Superior temporal gyrus (tissue), 1 donor: ENCODE measurements around the gene TCAIM.

ENCODE experiments used
- DNase-seq: peaks from one replicate; pipeline ENCODE4 v3.0.0-alpha.2; 2016; ENCODE audit errors: extremely low spot score

TCAIM gene

DNA sequence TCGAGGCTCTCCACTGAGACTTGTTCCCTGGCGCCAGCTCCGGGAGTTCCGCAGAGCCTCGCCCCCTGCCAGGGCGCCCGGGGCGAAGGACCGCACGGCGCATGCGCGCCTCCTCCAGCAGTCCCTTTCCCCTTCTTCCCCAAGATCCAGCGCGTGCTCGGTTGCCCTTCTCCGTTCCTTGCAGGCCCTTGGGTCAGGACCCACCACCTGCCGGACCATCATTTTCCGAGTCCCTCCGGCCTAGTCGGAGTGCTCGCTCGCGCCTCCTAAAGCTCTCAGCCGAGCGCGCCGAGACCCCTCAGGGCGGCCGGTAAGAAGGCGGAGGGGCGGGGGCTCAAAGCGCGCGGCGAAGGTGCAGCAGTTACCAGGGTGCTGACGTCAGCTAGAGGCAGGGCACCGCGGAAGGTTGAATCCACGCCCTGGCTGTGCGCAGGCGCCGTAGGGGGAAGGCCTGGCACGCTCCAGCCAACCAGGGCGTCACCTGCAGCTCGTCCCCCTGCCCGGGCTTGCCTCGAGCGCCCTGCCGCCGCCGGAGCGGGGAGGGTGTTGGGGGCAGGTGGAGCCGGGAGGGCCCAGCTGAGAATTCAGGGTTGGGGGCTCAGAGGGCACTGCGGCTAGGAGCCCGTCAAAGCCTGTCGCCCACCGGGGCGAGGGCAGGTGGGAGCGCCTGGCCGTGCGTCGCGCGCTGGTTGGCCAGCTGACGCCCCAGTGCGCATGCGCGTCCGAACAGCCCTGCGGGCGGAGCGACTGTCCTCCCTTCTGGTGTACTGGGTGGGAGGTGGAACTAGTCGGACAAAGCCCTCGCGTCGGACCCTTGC lies at the start of gene TCAIM:
Gene TCAIM (plus strand): TSS at position 757 of the 818 bp plus-strand sequence. CDS start 16,017 bp downstream, outside the sequence.
- DNase-seq = peak; percentile 92

GRCh38 chr3:44289882-44290462 lies 48.6 kb upstream of the TCAIM start:
- no peak for DNase-seq

GRCh38 chr3:44292276-44292675 lies 46.3 kb upstream of the TCAIM start:
- DNase-seq = no peak

GRCh38 chr3:44292947-44293346 lies 45.6 kb upstream of the TCAIM start:
- no peak for DNase-seq

- DNase-seq = no peak
Measured at GRCh38 chr3:44297255-44297654, 41.3 kb upstream of the TCAIM start.

DNA sequence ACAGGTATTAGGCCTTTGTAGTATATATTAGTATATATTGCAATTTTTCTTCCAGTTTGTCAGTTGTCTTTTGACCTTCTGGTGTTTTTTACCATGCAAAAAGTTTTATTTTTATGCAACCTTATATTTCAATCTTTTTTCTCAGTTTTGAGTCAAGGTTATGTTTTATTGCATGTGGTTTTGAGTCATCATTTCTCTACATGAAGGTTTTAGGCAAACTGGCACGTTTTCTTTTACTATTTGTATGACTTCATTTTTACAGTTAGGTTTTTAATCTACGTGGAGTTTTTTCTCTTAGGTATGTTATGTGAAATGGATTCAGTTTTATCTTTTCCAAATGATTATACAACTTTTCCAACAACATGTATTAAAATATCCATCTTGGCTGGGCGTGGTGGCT lies 36.8 kb upstream of the TCAIM start:
- DNase-seq = no peak

DNA sequence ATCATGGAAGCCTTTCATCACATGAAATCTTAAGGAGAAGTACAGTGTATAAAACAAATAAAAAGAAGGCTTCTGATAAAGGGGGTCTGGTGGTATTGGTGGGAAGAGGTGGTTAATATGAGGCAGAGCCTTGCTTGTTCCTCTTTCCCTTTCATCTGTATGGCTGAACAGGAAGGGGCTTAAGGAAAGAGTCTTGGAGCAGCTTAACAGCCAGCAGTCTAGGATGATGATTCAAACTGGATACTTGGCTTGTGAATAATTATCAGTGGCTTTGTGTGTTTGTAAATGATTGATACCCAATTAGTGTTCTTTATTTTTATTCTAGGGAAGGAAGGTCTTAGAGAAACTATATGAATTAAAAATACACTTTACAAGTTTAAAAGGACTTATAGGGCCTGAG lies 29.1 kb upstream of the TCAIM start:
- DNase-seq = no peak

GRCh38 chr3:44318891-44319311 lies 19.7 kb upstream of the TCAIM start:
- DNase-seq = no peak

DNA sequence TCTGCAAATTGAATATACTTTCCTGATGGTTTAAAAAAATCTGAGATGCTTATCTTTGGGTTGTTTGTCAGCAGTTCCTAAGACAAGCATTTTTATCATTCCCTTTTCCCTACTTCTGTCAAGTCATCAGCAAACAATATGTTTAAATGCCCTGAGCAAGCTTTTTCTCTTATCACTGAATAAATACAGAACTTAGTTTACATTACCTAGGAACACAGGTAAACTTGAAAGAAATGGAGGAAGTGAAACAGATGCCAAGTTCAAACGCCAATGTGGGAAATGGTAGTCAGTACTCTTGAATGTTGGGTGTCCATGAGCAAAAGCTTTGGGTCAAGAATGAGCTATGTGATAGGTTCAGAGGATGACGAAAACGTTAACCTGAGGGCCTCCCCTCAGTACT lies 17.2 kb upstream of the TCAIM start:
- no peak for DNase-seq

DNA sequence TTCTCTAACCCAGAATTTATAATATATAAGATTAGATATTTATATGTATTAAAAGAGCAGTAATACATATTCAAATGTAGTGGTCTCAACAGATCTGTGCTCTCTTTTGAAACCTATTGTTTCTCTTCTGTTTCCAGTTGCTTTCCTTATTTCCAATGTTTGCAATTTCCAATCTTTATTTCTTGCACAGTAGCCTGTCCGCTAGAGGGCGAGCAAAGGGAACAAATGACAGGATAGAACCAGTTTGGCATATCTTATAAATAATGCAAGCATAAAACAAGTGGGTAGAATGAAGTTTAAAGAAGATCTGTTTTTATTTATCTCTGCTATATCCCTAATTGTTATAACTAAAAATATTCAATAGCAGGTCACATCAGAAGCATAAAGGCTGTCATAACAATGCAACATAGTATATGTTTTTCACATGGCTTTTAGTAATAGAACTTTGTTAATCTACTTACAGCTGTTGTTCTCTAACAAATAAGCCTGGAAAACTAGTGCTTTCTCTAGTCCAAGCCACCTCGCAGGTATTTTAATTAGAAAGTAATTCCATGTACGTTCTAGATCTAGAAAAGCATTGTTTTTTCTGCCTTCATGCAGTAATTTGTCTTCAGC lies 15.1 kb upstream of the TCAIM start:
- peak; percentile 87 for DNase-seq

GRCh38 chr3:44324584-44324983 lies 14.0 kb upstream of the TCAIM start:
- no peak for DNase-seq

DNA sequence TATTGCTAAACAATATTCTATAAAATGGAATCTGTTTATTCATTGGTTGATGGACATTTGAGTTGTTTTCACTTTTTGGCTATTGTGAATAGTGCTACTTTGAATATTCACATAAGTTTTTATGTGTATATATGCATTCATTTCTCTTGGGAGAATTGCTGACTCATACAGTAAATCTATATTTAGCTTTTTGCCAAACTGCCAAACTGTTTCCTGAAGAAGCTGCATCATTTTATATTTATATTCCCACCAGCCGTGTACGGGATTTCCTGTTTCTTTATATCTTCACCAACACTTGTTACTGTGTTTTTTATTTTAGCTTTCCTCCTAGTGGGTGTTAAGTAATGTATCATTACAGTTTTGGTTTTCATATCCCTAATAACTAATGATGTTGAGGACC lies 12.5 kb upstream of the TCAIM start:
- DNase-seq = no peak

DNA sequence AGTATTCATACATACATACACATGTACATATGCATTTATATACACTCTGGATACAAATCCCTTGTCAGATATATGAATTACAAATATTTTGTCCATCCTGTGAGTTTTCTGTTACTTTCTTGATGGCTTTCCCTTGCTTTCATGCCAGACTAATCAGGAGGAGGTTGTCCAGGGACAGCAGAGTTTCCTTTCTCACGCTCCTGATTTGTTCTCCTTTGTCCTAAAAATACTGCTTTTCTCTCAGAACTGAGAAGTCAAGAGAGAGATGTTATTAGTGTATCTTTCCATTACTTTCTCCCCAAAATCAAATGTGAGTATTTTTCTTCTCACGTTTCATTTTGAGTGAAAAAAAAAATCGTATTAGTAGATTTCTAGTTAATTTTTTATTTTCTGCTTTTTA lies 12.1 kb upstream of the TCAIM start:
- DNase-seq = no peak

- DNase-seq = no peak
Measured at GRCh38 chr3:44329946-44330345, 8.6 kb upstream of the TCAIM start.

- no peak for DNase-seq
Measured at GRCh38 chr3:44330444-44330843, 8.1 kb upstream of the TCAIM start.

DNA sequence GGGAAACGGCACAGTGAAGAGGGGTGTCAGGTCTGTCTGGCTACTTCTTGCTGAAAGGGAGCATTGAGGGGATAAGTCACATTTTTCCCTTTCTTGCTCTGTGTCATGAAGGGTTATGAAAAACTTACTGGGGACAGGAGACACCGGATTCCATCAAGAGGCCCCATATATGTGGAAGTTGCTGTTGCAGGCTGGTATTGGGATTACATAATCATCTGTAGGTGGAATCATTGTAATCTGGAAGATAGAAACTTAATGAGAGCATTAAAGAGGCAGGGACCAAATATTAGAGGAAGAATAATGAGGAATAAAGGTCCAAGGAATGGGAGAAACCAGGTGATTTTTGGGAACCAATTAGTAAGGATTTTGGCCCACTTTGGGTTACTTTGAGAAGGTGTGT lies 4.2 kb upstream of the TCAIM start:
- DNase-seq = no peak

- no peak for DNase-seq
Measured at GRCh38 chr3:44337248-44337785, 1.2 kb upstream of the TCAIM start.

- no peak for DNase-seq
Measured at GRCh38 chr3:44338828-44339127, 212 bp downstream of the TCAIM start.

DNA sequence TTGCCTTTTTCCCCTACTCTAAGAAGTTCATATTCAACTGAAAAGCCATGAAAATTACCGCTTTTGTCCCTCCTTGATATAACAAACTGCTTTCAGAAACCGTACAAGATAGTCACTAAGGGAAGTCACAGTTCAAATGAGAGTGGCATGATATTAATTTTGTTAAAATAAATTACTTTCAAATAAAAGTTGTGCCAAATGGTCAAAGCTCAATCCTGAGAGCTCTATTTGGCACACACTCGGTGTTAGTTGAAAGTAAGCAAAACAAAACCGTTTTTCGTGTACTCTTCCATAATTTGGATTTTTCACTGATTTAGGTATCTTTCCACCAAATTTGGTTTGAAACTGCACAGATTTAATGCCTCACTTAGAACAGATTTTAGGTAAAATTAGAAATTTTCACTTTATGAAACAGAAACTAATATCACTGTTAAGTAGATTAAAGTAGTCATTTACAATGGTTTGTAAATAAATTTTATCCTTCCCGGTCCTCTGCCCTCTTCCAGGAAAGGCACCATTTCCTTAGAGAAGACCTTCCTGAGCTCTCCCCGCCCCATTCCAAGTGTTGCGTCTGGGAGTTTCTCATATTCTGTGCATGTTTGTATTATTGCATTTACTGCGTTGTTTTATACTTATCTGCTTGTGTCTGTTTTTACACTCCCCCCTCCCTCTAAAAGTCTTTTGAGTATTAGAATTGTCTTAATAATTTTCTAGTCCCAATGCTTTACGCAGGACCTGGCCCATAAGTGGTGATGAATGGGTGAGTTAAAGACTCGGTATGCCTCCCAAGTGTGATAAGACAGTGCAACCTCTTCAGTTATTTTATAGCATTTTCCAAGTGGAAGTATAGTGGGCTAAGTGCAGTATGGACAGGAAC lies 853 bp downstream of the TCAIM start:
- DNase-seq = peak; percentile 18

GRCh38 chr3:44340058-44340395 lies 1.5 kb downstream of the TCAIM start:
- DNase-seq = no peak

DNA sequence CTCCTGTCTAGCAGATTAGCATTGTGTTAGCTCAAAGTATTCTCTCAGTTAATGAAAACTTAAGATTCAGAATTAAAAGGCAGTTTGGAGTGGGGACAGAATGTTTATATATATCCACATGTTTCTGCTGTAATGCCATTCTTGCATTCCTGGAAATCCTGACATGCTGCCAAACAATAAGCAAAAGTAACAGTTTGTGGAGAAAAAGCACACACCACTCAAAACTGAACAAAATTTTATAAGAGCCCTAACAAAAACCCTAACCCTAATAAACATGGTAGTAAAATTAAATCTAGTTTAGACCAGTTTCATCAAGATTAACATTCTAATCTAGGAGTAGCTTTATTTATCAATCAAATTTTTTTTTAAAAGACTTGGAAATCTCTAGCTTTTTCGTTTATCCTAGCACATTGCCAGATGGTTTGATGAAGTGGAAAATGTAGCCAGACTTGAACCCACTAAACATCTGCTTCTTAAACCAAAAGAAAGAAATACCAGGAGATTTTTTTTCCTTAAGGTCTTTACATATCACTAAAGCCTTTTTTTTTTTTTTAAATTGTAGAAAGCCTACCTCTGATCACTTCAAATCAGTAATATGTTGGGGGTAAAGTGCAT lies 3.7 kb downstream of the TCAIM start:
- peak; percentile 17 for DNase-seq

DNA sequence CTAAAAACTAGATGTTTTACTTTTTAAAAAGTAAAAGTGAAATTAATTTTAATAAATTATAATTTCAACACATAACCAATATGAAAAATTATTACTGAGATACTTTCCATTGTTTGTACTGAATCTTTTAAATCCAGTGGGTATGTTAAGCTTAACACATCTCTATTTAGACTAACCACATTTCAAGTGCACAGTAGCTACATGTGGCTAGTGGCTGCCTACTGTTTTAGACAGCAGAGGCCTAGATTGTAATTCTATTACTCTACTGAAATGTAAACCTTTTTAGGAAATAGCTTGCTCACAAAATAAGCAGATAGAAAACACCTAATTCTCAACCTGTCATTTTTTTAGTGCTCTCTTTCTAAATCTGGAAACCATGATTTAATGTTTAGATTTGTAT lies 4.9 kb downstream of the TCAIM start:
- DNase-seq = no peak
